Kidney (tissue), 14 donors: ENCODE measurements around the gene LY6G5C. TPM values are rescaled to one million over a fixed set of nuclear protein-coding genes. Genes with fewer than 3 reads are reported as not detected.

ENCODE experiments used
- DNase-seq, 5 donors: peaks; one replicate each; pipeline ENCODE4 v3.0.0-alpha.2; 2013 to 2020
- FAIRE-seq: peaks from 2 replicates; lab custom pipeline; 2012; peaks lifted over from hg19 to GRCh38; lab: Jason Lieb, UNC
- H3K27ac ChIP-seq, 2 donors: one replicate each; pipeline ENCODE4 v1.7.0; 2013; ENCODE audit warnings: low read depth in 2 of 2, low read length in 2 of 2, inconsistent platforms in 1 of 2
- H3K27me3 ChIP-seq: one replicate; pipeline ENCODE4 v1.7.1; 2013; ENCODE audit warnings: low read length, inconsistent platforms; ENCODE audit not compliant: control insufficient read depth, insufficient read depth
- H3K36me3 ChIP-seq, 3 donors: one replicate each; pipeline versions ENCODE4 v1.7.0 to v1.7.1; 2013; ENCODE audit warnings: low read length in 3 of 3, control low read depth in 1 of 3, inconsistent platforms in 1 of 3; ENCODE audit not compliant: insufficient read depth in 3 of 3, control insufficient read depth in 2 of 3
- H3K4me1 ChIP-seq, 3 donors: one replicate each; pipeline versions ENCODE4 v1.7.0 to v1.7.1; 2013; ENCODE audit warnings: low read length in 3 of 3, inconsistent platforms in 1 of 3, low read depth in 1 of 3; ENCODE audit not compliant: control insufficient read depth in 2 of 3, insufficient read depth in 2 of 3
- H3K4me3 ChIP-seq, 3 donors: one replicate each; pipeline versions ENCODE4 v1.7.0 to v1.8.1; 2013; ENCODE audit warnings: low read length in 3 of 3, control low read depth in 1 of 3, inconsistent platforms in 1 of 3
- H3K9ac ChIP-seq, 3 donors: one replicate each; pipeline versions ENCODE4 v1.7.0 to v1.7.1; 2013; ENCODE audit warnings: low read length in 3 of 3, control low read depth in 1 of 3, inconsistent platforms in 1 of 3
- H3K9me3 ChIP-seq, 3 donors: one replicate each; pipeline versions ENCODE4 v1.7.0 to v1.7.1; 2013; ENCODE audit warnings: low read length in 3 of 3, control low read depth in 1 of 3, inconsistent platforms in 1 of 3; ENCODE audit not compliant: control insufficient read depth in 2 of 3, insufficient read depth in 1 of 3
- CTCF ChIP-seq: IDR thresholded peaks from 3 replicates; pipeline ENCODE4 v1.5.1; 2012; ENCODE audit warnings: mild to moderate bottlenecking, moderate library complexity, borderline replicate concordance; ENCODE audit not compliant: insufficient read depth; ENCODE audit errors: extremely low read depth
- intact Hi-C: fragments of 100-400 bp; cut with DNase I; formaldehyde crosslinking; loops from one replicate; pipeline ENCODE4 v1.11.1; 2022
- polyA plus RNA-seq: library from polyadenylated mRNA; stranded (reverse); fragments of 350-450 nt; fragmentation: Illumina TruSeq; extraction: RNeasy Lipid Tissue Mini Kit (QIAGEN cat#74804); gene quantifications from one replicate; pipeline ENCODE4 v1.2.3, GENCODE V29; 2014; ENCODE audit warnings: low read depth, low replicate concordance; ENCODE audit not compliant: insufficient read depth
- total RNA-seq: library from RNA; stranded (reverse); fragmentation: NEBNext Ultra II Directional; extraction: Animal tissue kit (Norgen Biotek cat#: 25700); gene quantifications from one replicate; pipeline ENCODE4 v1.2.1, GENCODE V29; 2021
- donor health status: control.
- donor health status: control.
- donor health status: control.
- donor health status: control.
- donor health status: control.
- donor health status: DM: yes; HTN: yes; CAD: no.
- donor health status: Normal renal cell carcinoma (clear cell type).

Gene LY6G5C
- total and polyA plus RNA-seq, 2 donors from 2014 or later = 2.5 to 4.6 TPM

GRCh38 chr6:31691078-31691463 is 10.2 kb upstream of the LY6G5C start:
- Histone ChIP-seq H3K27ac (no peak overlapping the region), H3K27me3 (no peaks in the 10 kb centered on the region), H3K9me3 (no peaks in the 10 kb centered on the region), H3K36me3 (peaks cover 9 to 49% (median 46%) of the 10 kb centered on the region in 3 donors), H3K9ac (no peak overlapping the region), H3K4me1 (no peaks in the 10 kb centered on the region), H3K4me3 (no peak overlapping the region)
- FAIRE-seq = no peak
- intact Hi-C loops = no loop called here
- TF ChIP-seq CTCF = no peak
- DNase-seq = no peak

GRCh38 chr6:31690231-31691077 is 9.6 kb upstream of the LY6G5C start:
- Histone ChIP-seq H3K9ac (no peak overlapping the region), H3K27me3 (no peaks in the 10 kb centered on the region), H3K4me3 (no peak overlapping the region), H3K4me1 (no peaks in the 10 kb centered on the region), H3K27ac (no peak overlapping the region), H3K36me3 (peaks cover 9 to 49% (median 46%) of the 10 kb centered on the region in 3 donors), H3K9me3 (no peaks in the 10 kb centered on the region)
- TF ChIP-seq CTCF = no peak
- intact Hi-C loops = no loop called here
- FAIRE-seq (no peak), DNase-seq (no peak)

- no peaks in the 10 kb centered on the region for H3K27me3 ChIP-seq
- FAIRE-seq (no peak), DNase-seq (peak in 1 of 5 donors; percentile 17)
- no peak overlapping the region for H3K27ac ChIP-seq
- H3K9ac ChIP-seq = no peak overlapping the region
- TF ChIP-seq CTCF = no peak
- H3K36me3 ChIP-seq = peaks cover 4 to 46% (median 40%) of the 10 kb centered on the region in 3 donors
- H3K4me3 ChIP-seq = no peak overlapping the region
- no peaks in the 10 kb centered on the region for H3K9me3 ChIP-seq
- H3K4me1 ChIP-seq = no peaks in the 10 kb centered on the region
- intact Hi-C loops = no loop called here
These were observed 8.6 kb upstream of the LY6G5C start for GRCh38 chr6:31689249-31690110.
